GM18909 (cell line): ENCODE measurements around the gene MUC3A.

ENCODE experiments used
- ATAC-seq: cut with Tn5 transposase; IDR thresholded peaks from one replicate; pipeline ENCODE4 v1.9.1; 2021; ENCODE audit warnings: mild to moderate bottlenecking; ENCODE audit not compliant: unreplicated experiment, poor library complexity

Gene MUC3A

GRCh38 chr7:101012931-101013330 lies 63.6 kb downstream of the MUC3A start:
- ATAC-seq: no peak

GRCh38 chr7:101015626-101016025 lies 66.3 kb downstream of the MUC3A start:
- ATAC-seq: no peak

- ATAC-seq: peak; percentile 80
These were observed 67.9 kb downstream of the MUC3A start for GRCh38 chr7:101017064-101017777.
